HG02970 (cell line): ENCODE measurements around the gene CFAP46.

Experiments
- ATAC-seq: cut with Tn5 transposase; IDR thresholded peaks from one replicate; pipeline ENCODE4 v1.9.1; 2021; ENCODE audit warnings: mild to moderate bottlenecking, moderate library complexity, moderate number of reproducible peaks; ENCODE audit not compliant: unreplicated experiment, low FRiP score

CFAP46 gene

DNA sequence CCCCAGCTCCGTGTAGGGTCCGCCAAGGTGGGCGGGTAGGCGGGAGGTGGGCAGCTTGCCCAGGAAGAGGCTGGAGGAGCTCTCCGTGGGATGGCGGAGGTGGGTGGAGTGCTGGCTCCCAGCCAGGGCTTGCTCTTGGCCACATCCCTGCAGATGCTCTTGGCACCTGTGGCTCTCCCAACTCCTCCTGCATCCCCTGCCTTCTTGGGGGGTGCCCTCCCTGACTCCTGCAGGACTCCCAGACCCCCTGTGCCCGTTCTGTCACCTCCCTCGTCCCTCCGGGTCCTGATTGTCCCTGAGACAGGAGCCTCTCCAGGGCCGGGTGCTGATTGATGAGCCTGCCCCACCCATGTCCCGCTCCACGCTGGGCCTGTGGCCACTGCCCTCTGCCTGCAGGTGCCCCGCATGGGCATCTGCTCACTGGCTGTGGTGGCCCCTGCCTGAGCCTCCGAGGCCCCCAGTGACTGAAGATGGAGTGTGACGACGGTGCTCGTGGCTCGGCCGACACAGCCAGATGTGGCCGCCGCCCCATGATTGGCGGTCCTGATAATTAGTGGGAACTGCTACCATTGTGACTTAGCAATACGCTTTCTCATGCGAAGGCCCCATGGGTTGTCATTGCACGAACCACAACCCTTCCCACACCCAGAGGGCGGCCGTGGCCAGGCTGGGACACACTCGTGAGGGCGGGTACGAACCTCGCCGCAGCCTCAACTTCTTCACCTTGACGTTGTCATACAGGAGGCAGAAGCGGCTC is 23.6 kb downstream of the CFAP46 start:
- no peak for ATAC-seq

DNA sequence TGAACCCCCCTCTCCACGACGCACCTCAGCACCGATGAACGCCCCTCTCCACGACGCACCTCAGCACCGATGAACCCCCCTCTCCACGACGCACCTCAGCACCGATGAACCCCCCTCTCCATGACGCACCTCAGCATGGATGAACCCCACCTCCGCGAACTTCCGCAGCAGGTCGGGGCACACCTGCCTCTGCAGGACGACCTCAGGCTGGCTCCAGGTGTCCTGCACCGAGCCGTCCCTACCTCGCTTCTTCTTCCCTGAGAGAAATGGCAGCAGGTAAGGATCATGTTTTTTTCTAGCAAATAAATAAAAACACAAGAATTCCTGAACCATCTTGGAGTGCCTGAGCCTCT is 24.1 kb downstream of the CFAP46 start:
- ATAC-seq: no peak

DNA sequence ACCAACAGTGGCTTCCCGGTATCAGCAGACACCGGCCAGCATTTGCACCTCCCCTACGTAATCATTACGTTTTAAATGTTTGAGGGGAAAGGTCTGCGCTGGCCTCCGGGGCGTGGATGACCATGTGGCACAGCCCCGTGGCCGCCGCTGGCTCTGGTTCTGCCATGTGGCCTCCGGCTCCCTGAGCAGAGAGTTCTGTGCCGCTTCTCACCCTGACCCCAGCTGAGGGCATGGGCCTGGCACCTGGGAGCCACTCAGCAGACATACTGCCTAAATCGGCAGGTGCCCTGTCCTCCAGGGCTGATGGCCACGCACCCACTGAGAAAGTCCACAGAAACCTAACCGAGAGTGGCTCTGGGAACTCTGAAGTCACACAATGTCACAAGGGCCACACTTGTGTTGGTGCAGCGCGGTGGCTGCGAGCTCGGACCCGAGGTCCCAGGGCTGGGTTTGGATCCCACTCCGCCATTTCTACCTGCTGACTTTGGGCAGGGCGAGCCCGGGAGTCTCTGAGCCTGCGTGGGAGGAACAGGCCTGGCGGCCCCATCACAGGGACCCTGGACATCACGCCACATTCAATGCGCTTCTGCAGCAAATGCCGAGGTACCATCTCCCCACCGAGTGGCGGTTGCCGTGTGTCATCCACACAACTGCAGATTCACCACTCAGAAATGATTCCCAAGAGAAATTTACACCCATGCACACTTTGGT is 25.3 kb downstream of the CFAP46 start:
- ATAC-seq: no peak

DNA sequence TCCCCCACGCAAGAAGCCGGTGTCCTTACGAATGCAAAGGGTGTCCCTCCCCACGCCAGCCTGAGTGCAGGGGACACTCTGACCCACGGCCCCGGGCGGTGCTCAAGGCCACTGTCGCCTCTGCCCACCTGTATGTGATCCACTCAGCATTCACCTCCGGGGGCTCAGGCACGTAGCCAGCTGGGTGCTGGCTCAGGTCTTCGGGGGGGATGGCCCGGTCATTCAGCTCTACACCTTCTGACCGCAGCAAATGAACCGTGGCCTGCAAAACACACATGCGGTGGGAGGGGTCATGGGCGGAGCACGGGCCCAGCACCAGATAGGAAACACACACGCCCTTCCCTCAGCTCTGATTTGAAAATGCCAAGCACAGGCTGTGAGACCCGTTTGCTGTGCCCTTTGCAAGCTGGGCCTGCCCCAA is 25.9 kb downstream of the CFAP46 start:
- no peak for ATAC-seq

DNA sequence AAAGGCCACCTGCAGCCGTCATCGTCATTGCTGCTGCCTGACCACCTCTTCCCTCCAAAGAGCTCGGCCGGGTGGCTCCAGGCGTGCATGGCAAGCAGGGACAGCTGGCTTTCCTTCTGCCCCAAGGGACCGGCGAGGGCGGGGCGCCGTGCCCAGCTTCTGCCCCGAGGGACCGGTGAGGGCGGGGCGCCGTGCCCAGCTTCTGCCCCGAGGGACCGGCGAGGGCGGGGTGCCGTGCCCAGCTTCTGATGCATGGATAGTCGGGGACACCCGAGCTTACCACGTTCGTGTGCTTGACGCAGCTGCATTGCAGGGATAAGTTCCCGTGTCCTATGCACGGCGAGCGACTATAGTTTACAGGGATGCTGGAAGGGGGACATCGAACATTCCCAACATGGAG is 27.0 kb downstream of the CFAP46 start:
- no peak for ATAC-seq

DNA sequence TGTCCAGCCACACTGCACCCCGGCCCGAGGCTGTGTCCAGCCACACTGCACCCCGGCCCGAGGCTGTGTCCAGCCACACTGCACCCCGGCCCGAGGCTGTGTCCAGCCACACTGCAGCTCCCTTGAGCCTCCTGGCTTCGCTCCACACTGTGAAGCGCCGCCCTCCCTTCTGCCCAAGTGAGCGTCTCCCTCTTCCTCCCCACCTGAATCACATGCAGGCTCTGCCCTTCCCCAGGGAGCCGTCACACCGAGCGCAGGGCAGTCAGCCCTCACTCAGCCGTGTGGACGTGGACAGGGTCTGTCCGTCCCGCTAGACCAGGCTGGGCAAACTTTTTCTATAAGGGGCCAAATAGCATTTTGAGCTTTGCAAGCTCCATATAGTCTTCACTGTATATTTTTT is 27.6 kb downstream of the CFAP46 start:
- ATAC-seq: no peak

DNA sequence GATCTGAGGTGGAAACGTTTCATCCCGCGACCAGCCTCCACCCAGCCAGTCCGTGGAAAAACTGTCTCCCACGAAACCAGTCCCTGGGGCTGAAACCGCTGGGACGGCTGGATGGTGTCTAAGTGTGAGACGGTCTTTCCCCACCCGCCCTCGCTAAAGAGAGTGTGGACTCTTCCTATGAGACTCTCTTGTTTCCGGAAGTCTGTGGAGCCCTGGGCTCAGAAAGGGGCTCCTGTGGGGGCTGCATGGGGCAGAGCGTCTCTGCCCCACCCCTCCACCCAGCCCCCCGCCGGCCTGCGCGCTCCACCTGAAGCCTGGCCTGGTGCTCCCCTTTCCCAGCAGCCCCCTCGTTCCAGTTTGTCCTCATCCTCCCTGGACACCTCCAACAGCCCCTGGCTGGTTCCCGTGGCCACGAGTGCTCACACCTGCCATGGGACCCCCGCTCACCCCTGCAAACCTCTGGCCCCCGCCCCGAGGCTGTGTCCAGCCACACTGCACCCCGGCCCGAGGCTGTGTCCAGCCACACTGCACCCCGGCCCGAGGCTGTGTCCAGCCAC is 28.7 kb downstream of the CFAP46 start:
- ATAC-seq: no peak

DNA sequence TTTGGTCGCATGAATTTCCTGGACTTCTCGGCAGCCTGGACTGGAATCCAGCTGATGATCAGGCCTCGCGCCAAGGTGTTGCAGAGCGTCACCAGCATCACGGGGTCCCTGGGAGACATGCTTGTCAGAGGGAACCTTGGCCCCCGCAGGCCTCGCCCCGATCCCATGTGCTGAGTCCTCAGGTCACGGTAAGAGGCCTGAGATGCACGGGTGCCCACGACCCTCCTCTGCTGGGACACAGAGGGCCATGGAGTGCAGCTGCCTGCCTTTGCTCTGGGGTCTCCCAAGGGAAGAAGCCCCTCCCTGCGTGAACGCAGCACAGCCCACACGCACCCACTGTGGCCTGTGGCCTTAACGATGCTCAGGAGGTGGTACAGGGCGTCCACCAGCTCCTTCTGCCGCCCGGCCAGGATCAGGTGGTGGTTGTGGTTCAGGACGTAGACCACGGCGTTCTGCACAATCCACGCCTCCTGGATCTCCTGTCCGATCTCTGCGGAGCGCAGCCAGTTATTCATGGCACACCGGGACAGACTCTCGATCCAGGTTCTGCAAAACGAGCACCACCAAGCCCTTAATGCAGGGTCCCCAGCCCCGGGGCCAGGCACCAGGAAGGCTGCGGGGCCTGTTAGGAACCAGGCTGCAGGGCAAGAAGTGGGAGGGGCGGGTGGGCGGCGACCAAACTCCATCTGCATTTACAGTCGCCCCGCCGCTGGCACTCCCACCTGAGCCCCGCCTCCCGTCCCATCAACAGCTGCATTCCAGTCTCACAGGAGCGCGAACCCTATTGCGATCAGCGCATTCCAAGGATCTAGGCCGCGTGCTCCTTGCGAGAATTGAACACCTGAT is 29.4 kb downstream of the CFAP46 start:
- no peak for ATAC-seq

DNA sequence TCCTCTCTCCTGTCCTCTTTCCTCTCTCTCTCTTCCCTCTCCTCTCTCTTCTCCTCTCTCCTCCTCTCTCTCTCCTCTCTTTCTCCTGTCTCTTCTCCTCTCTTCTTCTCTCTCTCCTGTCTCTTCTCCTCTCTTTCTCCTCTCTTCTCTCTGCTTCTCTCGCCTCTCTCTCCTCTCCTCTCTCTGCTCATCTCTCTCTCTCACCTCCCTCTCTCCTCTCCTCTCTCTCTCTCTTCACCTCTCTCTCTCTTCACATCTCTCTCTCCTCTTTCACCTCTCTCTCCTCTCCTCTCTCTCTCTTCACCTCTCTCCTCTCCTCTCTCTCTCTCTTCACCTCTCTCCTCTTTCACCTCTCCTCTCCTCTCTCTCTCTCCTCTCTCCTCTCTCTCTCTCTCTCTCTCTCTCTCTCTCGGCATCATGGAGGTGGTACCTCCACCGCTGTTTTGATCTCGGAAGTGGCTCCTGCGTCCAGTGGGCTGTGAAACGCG is 30.1 kb downstream of the CFAP46 start:
- ATAC-seq: no peak

DNA sequence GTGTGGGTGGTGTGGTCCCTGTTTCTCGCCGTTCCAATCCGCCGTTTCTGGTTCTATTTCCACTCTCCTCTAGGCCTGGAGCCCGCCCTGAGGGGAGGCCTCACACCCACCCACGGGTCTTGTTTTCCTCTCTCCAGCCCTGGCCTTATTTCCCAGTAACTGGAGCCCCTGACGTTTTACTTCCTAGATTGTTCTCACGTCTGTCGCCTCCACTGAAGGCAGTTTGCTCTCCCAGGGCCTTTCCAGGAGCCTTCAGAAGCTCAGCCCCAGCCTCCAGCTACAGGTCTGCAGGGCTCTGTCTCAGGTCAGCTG is 30.6 kb downstream of the CFAP46 start:
- no peak for ATAC-seq

DNA sequence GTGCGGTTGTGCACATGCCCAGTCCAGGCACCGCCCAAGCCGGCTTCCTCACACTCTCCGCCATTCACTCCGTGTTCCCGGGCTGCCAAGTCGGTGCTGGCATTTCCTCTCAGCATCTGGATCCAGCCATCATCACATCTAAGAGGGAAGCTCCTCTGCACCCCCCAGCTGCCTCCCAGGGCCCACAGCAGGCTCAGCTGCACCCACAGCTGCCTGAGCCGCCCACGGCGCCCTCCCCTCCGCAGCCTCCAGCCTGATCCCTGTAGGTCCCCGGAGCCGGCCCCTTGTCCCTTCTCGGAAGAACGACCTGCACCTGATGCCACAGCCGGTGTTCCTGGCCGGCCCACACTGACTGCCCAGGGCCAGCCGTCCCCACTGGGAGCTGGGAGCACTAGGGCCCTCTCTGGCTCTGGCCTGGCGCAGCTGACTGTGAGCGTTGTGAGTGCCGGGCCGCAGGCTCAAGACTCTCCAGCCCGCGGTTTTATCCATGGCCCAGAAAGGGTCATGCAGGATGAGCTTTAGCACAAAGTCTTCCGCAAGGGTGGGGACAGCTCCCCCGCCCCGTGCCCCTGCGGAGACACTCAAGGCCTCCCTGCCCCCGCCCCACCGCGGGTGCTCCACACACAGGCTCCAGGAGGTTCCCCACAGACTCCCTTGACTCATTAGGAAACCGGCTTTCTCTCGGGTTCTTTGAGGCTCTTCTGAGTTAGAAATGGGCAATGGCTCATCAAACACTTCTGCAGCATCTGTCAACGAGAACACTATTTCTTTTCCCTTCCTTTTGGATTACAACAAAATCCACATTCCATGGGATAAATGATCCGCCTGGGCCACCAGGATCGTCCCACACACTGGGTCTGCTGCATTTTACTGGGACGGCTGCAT is 31.2 kb downstream of the CFAP46 start:
- no peak for ATAC-seq

DNA sequence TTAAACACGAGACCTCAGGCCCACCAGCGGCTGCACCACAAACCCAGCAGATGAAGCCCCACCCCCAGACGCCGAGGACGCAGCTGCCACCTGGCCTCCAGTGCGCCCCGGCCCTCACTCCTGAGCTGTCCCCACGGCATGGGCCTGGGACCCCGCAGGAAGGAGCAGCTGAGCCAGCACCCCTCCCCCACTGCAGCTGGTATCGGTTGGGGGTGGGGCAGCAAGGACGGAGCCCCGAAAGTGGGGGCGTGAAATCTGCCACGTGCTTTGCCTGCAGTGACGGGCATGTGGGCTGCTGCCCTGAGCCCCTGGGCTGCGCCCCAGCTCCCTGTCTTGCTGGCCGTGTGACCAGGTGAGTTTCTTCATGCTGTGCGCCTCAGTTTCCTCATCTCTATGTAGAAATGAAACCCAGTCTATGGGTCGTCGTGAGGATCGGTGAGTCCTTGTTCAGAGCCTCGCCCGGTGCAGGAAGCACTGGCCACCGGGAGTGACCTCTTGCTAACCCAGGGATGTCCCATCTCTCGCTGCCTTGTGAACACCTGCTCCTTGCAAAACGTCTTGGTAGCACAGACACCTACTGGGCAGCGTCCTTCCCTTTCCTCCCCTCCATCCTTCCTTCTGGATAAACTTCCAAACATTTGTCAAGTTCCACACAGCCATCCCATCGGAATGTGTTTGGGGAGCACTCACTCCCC is 32.0 kb downstream of the CFAP46 start:
- no peak for ATAC-seq

DNA sequence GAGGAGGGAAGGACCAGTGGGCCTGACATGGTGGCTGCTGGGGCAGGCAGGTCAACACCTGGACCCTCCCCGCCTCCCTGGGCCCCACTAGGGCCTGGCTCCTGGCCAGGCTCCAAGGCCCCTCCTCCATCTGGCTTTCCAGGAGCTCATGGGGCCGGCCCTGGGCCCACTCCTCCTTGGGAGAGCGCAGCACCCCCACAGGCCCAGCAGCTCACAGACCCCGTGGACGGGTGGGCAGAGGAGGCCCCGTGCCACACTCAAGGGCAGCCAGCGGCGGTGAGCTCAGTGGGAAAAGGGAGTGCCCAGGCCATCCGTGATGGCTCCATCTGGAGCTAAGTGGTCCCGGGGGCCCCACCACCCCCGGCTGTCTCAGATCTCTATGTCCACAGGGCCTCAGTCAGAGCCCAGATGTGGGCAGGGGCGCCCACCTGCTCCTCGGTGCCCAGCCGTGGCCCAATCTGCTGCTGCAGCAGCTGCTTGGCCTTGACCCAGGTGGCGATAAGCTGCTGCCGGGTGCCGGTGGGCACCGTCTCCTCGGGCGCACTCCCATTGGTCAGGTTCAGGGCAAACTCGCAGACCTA is 32.8 kb downstream of the CFAP46 start:
- ATAC-seq: no peak

DNA sequence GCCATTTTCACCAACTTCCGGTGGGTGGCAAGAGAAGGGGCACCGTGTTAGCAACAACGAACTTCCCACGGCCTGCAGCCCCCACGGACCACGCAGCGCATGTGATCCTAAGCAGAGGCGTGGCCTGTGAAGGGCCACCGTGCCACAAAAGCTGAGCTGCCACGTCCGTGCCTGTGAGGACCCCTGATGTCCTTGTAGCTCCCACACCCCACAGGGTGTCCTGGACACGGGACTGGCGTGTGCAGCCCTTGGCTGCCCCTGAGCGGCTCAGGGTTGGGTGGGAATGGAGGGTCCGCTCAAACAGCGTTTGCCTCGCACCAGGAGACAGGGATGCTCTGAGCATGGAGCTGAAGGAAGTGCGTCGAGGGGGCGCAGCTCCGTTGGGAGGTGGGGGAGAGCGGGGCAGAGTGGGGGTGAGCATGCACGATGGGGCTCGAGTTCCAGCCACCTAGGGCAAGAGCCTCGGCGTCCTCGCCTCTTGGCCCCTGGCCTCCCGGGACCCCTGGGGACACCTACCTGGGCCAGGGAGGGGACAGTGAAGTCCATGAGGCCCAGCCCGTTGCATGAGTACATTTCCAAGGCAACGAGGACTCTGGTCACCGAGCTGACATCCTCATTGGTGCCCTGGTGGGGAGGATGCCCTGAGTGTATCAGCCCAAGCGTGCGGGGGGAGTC is 33.6 kb downstream of the CFAP46 start:
- ATAC-seq: no peak

DNA sequence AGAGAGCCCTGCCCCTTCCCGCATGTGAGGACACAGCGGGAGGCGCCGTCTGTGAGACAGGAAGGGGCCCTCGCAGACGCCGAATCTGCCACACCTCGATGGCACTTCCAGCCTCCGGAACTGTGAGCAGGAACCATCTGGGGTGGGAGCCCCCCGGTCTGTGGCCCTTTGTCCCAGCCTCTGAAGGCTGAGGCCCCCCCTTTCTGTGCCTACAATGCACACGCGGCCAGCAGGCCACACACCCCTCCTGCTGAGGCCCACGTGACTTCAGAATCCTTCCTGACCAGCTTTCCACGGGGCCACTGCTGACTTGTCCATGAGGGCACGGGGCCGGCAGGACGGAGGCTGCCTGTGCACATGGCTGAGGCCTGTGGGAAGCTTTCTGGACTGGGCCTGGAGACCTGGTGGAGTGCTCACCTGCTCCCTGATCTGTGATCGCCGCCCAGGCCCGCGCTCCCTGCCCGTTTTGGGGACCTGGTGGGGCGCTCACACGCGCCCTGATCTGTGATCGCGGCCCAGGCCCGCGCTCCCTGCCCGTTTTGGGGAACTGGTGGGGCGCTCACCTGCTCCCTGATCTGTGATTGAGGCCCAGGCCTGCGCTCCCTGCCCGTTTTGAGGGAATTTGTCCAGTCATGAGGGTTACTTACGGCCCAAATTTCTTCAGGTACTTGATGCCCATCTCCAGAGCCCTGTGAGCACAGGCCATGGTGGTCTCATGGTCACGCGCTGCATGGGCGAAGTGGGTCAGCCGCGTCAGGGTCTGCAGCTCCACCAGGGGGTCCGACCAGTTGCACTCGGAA is 34.3 kb downstream of the CFAP46 start:
- ATAC-seq: no peak

DNA sequence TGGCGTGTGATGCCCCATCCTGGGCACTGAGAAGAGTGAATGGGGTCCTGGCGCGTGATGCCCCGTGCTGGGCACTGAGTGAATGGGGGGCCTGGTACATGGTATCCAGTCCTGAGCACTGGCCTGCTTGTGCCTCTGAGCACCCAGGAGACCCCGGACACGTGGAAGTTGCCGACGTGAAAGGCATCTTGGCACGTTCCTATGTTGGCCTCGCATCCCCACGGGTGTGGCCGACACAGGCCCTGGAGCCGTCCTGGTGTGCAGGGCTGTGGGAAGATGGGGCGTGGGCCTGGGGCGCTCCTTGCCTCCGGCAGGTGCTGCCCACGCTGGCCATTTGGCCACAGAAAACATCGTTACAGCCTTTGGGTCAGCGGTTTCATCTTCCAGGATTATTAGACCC is 35.5 kb downstream of the CFAP46 start:
- no peak for ATAC-seq

DNA sequence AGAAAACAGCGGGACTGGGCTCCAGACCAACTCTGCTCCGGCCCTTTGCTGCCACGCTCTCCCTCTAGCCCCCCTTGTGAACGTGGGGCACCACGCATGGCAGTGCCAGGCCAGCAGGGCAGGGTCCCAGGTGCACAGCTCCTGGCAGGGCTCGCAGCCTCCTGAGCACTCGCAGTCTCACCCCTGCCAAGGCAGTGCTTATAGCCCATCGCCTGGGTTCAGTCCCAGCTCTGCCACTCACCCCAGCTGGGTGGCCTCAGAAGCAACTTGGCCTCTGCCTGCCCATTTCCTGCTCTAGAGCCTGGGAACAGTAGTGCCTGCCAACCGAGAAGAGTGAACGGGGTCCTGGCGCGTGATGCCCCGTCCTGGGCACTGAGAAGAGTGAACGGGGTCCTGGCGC is 36.3 kb downstream of the CFAP46 start:
- no peak for ATAC-seq

DNA sequence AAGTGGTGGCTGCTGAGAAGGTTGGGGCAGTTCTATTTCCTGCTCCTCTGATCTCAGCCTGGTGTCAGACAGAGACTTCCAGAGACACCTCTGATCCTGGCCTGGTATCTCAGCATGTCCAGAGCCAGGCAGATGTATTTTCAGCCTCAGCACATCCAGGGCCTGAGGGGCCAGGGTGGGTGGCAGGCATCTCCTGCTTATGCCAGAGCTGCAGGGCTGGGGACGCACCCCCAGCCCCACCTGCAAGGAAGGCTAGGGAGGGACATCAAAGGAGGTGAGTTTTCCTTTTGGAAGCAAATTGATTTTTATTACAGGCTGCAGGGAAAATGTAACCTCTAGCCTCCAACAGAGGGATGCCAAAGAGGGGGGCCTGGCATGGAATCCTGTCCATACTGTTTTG is 36.7 kb downstream of the CFAP46 start:
- no peak for ATAC-seq
